Measurements from ENCODE around the gene ZNF534.
"Not testable (repeated sequence)": the region's sequence is repeated elsewhere in the genome, so short reads cannot be mapped to it uniquely, and the experiment has no call there.

Gene ZNF534

GRCh38 chr19:52498571-52498970, 69.6 kb downstream of the ZNF534 start:
- DNase-seq (ENCODE audit: low read depth), result no peak

- DNase-seq (ENCODE audit: low read depth), result not testable (repeated sequence)
These were observed 71.5 kb downstream of the ZNF534 start for GRCh38 chr19:52500474-52500873.

DNA sequence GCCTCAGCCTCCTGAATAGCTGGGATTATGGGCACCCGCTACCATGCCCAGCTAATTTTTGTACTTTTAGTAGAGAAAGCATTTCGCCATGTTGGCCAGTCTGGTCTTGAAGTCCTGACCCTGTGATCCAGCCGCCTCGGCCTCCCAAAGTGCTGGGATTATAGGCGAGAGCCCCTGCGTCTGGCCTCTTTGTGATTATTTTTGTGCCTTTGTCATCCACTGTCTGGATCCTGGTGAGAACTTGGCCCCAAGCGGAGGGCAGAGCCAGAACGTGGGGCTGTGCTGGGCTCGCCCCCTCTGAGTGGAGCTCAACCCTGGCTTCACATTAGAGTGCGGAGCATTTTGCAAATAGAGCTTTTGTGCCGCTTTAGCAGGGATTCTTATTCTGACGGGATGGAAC, 72.0 kb downstream of the ZNF534 start:
- DNase-seq (ENCODE audit: low read depth), result not testable (repeated sequence)
